ENCODE results near the gene GSTO2. TPM values are rescaled to one million over a fixed set of nuclear protein-coding genes. Genes with fewer than 3 reads are reported as not detected.

The GSTO2 gene
- total and polyA plus RNA-seq, 10 of the 15 experiments (the other 5 are each of a cell fraction or from before 2014, with no cell fraction given): 0.16 to 0.86 (median 0.46) TPM

GRCh38 chr10:104323760-104324201 is 54.8 kb downstream of the GSTO2 start:
- in situ Hi-C loops (cut with MboI) (no loop called here), intact Hi-C loops (cut with micrococcal nuclease; ENCODE audit: unreplicated experiment) (no loop called here)
- Histone ChIP-seq H3K36me3 (ENCODE audit: control insufficient read depth in 2 of 2, insufficient read depth in 2 of 2, low read length in 1 of 2) (peaks cover 0 to 7% of the 10 kb centered on the region in 2 experiments; a peak in 2 of 4 replicates), H3K9me3 (replicated peaks; ENCODE audit: control insufficient read depth, insufficient read depth, low read length) (no peaks in the 10 kb centered on the region), H3K4me1 (ENCODE audit: control insufficient read depth, insufficient read depth, low read length) (peaks cover 29% of the 10 kb centered on the region), H3K27me3 (replicated peaks in 1 of 2; ENCODE audit: control insufficient read depth in 2 of 2, insufficient read depth in 2 of 2, low read length in 1 of 2) (no peaks in the 10 kb centered on the region), H3K4me2 (ENCODE audit: control insufficient read depth, insufficient read depth) (no peak overlapping the region), H3K27ac (ENCODE audit: control insufficient read depth, insufficient read depth) (no peak overlapping the region), H4K20me1 (ENCODE audit: control insufficient read depth, insufficient read depth) (peaks cover 10% of the 10 kb centered on the region; the same call in 1 of the 2 replicates), H3K79me2 (ENCODE audit: control insufficient read depth, insufficient read depth, low read length) (peaks cover 34% of the 10 kb centered on the region), H2AFZ (ENCODE audit: control insufficient read depth, low read depth, low read length) (no peak overlapping the region), H3K9ac (ENCODE audit: control insufficient read depth, insufficient read depth, low read length) (no peak overlapping the region), H3K4me3 (no peak overlapping the region)
- WGBS (ENCODE audit: insufficient coverage, insufficient replicate concordance, low lambda C conversion rate, missing lambda C conversion rate): 72% methylated on average over 4 of the region's 4 CpGs
- FAIRE-seq (no peak), ATAC-seq (no peak), DNase-seq (ENCODE audit: low read depth, low spot score) (no peak)
- CTCF ChIA-PET: interaction anchor here (1.0 to 2.3 kb wide), 4 partner anchors 18 to 34 kb away, joined by 3 to 7 read pairs (median 4); no protein-coding TSS in a partner anchor
- SMC1A ChIA-PET (ENCODE audit: uncharacterized antibody, unreplicated experiment): no interaction called here
- no TSS peak for BruUV-seq (replicated peaks)
- RAD21 ChIA-PET (ENCODE audit: unreplicated experiment): no interaction called here
- POLR2A ChIA-PET: no interaction called here
- TF ChIP-seq, protein P1, sequence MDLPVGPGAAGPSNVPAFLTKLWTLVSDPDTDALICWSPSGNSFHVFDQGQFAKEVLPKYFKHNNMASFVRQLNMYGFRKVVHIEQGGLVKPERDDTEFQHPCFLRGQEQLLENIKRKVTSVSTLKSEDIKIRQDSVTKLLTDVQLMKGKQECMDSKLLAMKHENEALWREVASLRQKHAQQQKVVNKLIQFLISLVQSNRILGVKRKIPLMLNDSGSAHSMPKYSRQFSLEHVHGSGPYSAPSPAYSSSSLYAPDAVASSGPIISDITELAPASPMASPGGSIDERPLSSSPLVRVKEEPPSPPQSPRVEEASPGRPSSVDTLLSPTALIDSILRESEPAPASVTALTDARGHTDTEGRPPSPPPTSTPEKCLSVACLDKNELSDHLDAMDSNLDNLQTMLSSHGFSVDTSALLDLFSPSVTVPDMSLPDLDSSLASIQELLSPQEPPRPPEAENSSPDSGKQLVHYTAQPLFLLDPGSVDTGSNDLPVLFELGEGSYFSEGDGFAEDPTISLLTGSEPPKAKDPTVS (IDR thresholded peaks at IDR 0.05; ENCODE audit: low read depth, low read length): no peak
- TF ChIP-seq, protein P2, sequence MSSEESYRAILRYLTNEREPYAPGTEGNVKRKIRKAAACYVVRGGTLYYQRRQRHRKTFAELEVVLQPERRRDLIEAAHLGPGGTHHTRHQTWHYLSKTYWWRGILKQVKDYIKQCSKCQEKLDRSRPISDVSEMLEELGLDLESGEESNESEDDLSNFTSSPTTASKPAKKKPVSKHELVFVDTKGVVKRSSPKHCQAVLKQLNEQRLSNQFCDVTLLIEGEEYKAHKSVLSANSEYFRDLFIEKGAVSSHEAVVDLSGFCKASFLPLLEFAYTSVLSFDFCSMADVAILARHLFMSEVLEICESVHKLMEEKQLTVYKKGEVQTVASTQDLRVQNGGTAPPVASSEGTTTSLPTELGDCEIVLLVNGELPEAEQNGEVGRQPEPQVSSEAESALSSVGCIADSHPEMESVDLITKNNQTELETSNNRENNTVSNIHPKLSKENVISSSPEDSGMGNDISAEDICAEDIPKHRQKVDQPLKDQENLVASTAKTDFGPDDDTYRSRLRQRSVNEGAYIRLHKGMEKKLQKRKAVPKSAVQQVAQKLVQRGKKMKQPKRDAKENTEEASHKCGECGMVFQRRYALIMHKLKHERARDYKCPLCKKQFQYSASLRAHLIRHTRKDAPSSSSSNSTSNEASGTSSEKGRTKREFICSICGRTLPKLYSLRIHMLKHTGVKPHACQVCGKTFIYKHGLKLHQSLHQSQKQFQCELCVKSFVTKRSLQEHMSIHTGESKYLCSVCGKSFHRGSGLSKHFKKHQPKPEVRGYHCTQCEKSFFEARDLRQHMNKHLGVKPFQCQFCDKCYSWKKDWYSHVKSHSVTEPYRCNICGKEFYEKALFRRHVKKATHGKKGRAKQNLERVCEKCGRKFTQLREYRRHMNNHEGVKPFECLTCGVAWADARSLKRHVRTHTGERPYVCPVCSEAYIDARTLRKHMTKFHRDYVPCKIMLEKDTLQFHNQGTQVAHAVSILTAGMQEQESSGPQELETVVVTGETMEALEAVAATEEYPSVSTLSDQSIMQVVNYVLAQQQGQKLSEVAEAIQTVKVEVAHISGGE (CRISPR knock-in tag; IDR thresholded peaks at IDR 0.05): no peak
- TF ChIP-seq RUNX3 (IDR thresholded peaks at IDR 0.05; ENCODE audit: low read length) (no peak), CREB1 (IDR thresholded peaks at IDR 0.05; ENCODE audit: low read depth) (no peak), YY1 (IDR thresholded peaks at IDR 0.05; ENCODE audit: low read depth, low read length) (no peak), SMC3 (IDR thresholded peaks at IDR 0.05; ENCODE audit: borderline replicate concordance, low read length) (no peak), E4F1 (IDR thresholded peaks at IDR 0.05; ENCODE audit: borderline replicate concordance, partially characterized antibody) (no peak), ESRRA (IDR thresholded peaks at IDR 0.05; ENCODE audit: low read length) (no peak)
- TF ChIP-seq, protein P3, sequence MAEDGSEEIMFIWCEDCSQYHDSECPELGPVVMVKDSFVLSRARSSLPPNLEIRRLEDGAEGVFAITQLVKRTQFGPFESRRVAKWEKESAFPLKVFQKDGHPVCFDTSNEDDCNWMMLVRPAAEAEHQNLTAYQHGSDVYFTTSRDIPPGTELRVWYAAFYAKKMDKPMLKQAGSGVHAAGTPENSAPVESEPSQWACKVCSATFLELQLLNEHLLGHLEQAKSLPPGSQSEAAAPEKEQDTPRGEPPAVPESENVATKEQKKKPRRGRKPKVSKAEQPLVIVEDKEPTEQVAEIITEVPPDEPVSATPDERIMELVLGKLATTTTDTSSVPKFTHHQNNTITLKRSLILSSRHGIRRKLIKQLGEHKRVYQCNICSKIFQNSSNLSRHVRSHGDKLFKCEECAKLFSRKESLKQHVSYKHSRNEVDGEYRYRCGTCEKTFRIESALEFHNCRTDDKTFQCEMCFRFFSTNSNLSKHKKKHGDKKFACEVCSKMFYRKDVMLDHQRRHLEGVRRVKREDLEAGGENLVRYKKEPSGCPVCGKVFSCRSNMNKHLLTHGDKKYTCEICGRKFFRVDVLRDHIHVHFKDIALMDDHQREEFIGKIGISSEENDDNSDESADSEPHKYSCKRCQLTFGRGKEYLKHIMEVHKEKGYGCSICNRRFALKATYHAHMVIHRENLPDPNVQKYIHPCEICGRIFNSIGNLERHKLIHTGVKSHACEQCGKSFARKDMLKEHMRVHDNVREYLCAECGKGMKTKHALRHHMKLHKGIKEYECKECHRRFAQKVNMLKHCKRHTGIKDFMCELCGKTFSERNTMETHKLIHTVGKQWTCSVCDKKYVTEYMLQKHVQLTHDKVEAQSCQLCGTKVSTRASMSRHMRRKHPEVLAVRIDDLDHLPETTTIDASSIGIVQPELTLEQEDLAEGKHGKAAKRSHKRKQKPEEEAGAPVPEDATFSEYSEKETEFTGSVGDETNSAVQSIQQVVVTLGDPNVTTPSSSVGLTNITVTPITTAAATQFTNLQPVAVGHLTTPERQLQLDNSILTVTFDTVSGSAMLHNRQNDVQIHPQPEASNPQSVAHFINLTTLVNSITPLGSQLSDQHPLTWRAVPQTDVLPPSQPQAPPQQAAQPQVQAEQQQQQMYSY (CRISPR knock-in tag; IDR thresholded peaks at IDR 0.05): no peak

All from GM12878 (cell line).